Measurements from ENCODE around the gene ZNF408.

Gene ZNF408

DNA sequence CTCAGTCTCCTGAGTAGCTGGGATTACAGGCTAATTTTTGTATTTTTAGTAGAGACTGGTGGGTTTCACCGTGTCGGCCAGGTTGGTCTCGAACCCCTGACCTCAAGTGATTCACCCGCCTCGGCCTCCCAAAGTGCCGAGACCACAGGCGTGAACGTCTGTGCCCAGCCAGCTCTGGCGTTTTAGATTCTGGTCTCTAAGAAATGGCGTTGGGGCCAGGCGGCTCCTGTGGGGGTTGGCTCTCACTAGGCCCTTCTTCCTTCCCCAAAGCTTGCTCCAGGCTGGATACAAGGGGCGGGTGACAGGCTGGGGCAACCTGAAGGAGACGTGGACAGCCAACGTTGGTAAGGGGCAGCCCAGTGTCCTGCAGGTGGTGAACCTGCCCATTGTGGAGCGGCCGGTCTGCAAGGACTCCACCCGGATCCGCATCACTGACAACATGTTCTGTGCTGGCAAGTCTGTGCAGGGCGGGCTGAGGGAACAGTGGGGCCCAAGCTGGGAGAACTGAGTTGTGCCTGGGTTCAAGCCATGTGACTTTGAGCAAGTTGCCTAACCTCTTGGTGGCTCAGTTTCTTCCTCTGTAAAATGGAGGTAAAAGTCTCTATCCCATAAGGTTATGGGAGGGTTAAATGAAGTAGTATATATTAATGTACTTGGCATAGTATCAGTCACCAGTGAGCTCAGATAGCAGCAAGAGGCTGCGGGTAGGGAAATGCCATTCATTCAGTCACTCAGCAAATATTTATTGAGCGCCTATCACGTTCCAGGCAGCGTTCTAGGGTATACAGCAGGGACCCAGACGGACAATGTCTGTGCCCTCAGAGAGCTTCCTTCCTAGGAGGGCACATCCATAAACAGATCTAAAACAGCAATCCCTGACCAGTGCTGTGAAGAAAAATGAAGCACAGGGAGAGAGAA, 28.5 kb downstream of the ZNF408 start:
- no peak for DNase-seq

DNA sequence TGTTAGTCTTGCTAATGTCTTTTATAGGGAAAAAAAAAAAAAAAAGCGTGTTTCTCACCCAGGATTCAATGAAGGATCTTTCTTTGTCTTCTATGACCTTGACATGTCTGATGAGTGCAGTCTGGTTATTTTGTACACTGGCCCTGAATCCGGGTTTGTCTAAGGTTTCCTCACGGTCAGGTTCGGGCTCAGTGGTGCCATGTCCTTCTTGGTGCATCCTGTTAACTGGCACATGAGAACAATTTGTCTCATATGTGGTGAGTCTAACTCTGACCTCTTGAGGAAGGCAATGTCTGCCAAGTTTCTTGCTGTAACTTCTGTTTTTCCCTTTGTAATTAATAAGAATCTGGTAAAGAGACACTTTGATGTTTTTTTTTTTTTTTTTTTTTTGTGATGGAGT, 30.7 kb downstream of the ZNF408 start:
- no peak for DNase-seq

- no peak for DNase-seq
Observed at GRCh38 chr11:46733234-46733633, 32.4 kb downstream of the ZNF408 start.

DNA sequence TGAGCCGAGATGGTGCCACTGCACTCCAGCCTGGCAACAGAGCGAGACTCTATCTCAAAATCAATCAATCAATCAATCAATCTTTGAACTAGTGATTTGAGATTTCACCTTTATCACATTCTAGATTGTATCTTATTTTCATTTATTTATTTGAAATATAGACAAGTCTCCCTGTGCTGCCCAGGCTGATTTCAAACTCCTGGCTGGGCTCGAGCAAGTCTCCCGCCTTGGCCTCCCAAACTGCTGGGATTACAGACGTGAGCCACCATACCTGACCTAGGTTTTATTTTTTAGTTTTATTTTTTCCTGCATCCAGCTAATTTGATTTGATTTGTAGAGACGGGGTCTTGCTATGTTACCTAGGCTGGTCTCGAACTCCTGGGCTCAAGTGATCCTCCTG, 35.3 kb downstream of the ZNF408 start:
- DNase-seq = no peak

- DNase-seq = no peak
Observed at GRCh38 chr11:46736615-46737014, 35.8 kb downstream of the ZNF408 start.

DNA sequence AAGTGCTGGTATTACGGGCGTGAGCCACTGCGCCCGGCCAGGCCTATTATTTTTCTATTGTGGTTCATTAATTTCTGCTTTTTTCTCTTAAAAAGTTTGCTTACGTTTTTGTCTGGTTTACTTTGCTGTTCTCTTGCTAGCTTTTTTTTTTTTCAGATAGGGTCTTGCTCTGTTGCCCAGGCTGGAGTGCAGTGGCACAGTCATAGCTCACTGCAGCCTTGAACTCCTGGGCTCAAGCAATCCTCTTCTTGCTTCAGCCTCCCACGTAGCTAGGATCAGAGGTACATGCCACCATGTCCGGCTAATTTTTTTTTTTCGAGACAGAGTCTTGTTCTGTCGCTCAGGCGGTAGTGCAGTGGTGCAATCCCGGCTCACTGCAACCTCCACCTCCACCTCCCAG, 36.9 kb downstream of the ZNF408 start:
- DNase-seq = no peak

DNA sequence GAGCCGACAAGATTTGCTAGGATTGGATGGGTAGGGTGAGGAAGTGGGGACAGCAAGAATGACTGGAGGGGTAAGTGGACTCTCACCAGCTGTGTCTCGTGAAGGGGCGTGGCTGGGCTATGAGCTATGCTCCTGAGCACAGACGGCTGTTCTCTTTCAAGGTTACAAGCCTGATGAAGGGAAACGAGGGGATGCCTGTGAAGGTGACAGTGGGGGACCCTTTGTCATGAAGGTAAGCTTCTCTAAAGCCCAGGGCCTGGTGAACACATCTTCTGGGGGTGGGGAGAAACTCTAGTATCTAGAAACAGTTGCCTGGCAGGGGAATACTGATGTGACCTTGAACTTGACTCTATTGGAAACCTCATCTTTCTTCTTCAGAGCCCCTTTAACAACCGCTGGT, 38.1 kb downstream of the ZNF408 start:
- no peak for DNase-seq

- no peak for DNase-seq
Observed at GRCh38 chr11:46741600-46742484, 41.0 kb downstream of the ZNF408 start.

DNA sequence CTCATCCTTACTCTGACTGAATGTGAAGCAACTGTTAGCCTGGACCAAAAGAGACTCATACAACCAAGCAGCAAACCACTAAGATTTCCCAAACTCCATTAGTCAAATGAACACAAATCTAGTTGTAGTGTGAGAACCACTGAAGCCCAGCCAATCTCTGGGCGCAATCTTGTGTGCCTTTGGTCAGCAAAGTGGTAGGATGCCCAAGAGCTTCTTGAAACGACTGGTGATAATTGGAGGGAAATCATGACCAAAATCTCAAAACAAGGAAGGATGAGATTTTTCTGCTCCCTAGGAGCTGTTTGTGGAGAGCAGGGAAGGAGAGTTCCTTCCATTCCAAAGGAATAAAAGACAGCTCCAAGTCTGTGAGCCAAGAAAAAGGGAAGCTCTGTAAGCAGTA, 42.2 kb downstream of the ZNF408 start:
- no peak for DNase-seq

DNA sequence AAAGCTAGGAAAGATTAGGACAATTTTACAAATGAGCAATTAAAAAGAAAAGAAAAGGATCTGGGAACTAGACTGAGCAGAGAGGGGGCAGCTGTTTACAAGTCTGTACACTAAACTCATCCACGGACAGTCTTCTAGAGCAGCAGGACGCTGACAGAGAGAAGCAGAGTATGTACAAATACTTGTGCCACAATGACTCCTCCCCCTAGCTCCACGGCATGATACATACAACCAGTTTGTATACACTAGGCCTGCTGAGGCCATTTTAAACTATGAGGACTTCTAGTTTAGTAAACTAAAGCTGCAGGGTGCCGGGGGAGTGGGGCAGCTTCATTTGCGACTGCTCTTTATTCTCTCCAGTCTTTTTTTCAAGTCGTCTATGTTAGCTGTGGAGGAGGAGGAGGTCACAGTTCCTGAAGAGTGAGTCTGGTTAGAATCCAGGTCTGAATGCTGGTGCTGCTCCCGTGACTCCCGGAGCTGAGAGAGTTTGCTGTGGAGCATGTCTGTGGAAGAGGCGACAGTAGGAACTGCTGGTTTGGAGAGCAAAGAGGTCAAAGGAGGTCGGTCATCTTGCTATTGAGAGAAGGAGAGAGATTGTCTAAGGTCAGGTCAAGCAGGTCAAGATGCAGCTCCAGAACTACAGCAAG, 43.0 kb downstream of the ZNF408 start:
- no peak for DNase-seq

DNA sequence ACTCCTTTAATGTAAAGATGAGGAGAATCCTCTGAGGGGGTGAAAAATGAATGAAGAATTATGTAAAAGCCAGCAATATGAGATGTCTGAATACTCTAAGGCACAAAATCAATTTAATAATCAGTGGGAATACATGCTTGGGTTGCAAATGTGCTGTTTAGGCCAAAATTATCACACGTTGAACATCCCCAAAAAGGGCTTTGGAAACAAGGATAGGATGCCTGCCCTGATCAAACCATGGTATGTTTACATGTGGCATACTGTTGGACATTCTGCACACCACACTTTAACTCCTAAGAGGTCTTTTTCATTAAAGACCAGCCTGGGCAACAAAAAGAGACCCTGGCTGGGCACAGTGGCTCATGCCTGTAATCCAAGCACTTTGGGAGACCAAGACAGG, 44.5 kb downstream of the ZNF408 start:
- no peak for DNase-seq

GRCh38 chr11:46745995-46746394, 45.2 kb downstream of the ZNF408 start:
- no peak for DNase-seq

DNA sequence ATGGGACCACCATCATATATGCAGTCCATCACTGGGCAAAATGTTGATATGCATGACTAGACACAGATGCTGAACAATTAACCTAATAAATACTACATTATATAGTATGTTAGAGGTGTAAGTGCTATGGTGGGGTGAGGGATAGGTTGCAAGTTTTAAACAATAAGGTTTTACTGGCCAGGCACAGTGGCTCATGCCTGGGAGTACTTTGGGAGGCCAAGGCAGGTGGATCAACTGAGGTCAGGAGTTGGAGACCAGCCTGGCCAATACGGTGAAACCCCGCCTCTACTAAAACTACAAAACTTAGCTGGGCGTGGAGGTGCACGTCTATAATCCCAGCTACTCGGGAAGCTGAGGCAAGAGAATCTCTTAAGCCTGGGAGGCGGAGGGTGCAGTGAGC, 46.3 kb downstream of the ZNF408 start:
- DNase-seq = no peak
